Non-pigmented ciliary epithelial cell (primary cell): ENCODE measurements around the gene SPON1.
"Not testable (repeated sequence)": the region's sequence is repeated elsewhere in the genome, so short reads cannot be mapped to it uniquely, and the experiment has no call there.

Source experiments
- DNase-seq: peaks from one replicate; pipeline ENCODE4 v3.0.0-alpha.2; 2010; ENCODE audit warnings: low read depth

Gene SPON1

DNA sequence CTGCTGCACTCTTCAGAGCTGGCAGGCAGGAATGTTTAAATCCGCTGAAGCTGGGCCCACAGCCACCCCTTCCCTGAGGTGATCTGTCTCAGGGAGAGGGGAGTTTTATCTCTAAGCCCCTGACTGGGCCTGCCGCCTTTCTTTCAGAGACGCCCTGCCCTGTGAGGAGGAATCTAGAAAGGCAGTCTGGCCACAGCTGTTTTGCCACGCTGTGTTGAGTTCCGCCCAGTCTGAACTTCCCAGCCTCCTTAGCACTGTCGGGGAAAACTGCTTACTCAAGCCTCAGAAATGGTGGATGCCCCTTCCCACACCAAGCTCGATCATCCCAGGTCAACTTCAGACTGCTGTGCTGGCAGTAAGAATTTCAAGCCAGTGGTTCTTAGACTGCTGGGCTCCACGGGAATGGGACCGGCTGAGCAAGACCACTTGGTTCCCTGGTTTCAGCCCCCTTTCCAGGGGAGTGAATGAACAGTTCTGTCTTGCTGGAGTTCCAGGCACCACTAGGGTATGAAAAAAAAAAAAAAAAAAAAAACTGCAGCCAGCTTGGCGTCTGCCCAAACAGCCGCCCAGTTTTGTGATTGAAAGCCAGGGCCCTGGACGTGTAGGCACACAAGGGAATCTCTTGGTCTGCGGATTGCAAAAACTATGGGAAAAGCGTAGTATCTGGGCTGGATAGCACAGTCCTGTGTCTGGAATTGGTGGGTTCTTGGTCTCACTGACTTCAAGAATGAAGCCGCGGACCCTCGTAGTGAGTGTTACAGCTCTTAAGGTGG lies 127.4 kb downstream of the SPON1 start:
- DNase-seq, result no peak

- not testable (repeated sequence) for DNase-seq
Measured at GRCh38 chr11:14090631-14091030, 128.1 kb downstream of the SPON1 start.

GRCh38 chr11:14093065-14093464 lies 130.5 kb downstream of the SPON1 start:
- no peak for DNase-seq

GRCh38 chr11:14094481-14095037 lies 132.0 kb downstream of the SPON1 start:
- DNase-seq, result no peak

GRCh38 chr11:14095882-14096281 lies 133.4 kb downstream of the SPON1 start:
- no peak for DNase-seq

- DNase-seq, result no peak
Measured at GRCh38 chr11:14096606-14097005, 134.1 kb downstream of the SPON1 start.

DNA sequence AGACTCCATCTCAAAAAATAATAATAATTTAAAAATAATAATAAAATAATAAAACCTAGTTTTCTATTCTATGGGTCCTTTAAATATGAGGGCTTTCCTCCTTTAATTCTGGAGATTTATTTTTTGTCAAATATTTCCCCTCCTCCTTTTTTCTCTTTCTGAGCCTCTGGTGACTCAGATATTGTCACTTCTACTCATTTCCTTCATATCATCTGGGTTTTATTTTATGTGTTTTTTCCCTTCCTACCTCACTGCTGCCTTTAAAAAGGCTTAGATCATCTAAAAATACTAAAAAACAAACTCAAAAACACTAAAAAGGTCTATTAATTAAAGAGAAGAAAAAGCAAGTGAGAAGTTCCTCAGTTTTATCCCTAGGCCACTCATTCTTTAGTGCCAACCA lies 138.9 kb downstream of the SPON1 start:
- DNase-seq, result no peak

GRCh38 chr11:14102766-14103165 lies 140.2 kb downstream of the SPON1 start:
- DNase-seq, result no peak

- DNase-seq, result no peak
Measured at GRCh38 chr11:14105446-14105845, 142.9 kb downstream of the SPON1 start.

DNA sequence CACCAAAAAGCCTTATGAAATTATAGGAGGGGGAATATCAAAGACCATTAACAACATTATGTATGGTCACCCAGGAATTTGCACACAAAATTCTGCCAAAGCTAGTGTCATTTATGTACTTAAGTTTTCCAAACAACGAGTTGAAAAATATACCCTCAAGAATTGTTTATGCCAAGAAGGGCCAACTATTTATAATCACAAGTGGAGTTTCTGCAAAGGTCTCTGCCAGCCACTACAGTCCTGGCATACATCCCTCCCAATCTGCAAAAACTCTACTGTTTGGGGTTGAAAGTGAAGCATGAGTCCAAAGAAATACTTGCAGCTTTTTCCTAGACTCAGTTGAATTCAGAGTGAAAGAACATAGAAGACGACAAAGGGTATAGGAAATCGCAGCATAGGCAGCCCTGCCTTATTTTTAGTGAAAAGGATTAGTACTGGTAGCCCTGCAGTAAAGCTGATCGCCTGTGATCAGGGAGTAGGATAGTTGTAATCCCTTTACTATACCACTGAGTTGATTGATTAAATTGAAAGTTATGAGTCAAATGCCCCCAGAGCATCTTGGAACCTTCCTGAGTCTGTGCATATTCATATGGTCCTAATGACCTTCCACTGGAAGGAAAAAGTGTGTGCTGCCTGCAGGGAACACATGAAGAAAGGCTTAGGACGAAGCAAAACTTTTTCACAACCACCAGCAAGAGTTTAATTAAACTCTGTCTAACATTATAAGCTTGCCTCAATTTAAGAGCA lies 144.0 kb downstream of the SPON1 start:
- DNase-seq, result no peak

DNA sequence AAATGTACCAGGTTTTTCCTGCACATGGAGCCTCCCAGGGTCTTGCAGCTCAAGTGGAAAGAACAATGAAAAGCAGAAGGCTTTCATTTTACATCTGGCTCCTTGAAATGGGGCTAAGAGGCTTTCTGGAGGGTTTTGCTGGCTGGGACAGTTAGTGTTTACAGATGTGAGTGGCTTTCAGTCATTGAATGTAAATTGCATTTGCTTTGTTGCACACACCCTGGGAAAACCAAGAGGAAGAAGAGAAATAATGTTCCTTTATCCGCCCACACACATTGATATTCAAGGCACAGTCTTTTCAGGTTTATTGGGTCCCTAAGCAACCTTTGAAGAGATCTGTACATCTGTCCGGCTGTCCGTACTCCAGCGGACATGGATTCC lies 144.5 kb downstream of the SPON1 start:
- DNase-seq, result no peak

DNA sequence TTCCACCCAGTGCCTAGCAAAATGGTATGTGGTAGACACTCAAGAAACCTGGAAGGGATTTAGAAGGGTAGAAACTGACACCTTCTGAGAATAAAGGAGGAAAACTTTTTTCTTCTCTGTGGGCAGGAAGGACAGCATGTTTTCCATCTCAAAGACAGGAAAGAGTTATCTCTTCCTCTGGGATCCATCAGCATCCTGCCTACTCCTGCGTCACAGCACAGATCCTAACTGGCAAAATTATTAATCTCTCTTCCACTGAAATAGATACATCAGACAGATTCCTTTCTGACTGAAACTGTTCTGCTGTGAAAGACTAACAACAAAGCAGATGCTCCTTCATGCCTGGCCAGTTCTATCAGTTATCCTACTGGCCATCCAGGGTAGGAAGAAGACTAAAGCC lies 147.2 kb downstream of the SPON1 start:
- no peak for DNase-seq

- no peak for DNase-seq
Measured at GRCh38 chr11:14110629-14111028, 148.1 kb downstream of the SPON1 start.

- DNase-seq, result no peak
Measured at GRCh38 chr11:14111496-14111895, 149.0 kb downstream of the SPON1 start.

- no peak for DNase-seq
Measured at GRCh38 chr11:14112721-14113120, 150.2 kb downstream of the SPON1 start.

DNA sequence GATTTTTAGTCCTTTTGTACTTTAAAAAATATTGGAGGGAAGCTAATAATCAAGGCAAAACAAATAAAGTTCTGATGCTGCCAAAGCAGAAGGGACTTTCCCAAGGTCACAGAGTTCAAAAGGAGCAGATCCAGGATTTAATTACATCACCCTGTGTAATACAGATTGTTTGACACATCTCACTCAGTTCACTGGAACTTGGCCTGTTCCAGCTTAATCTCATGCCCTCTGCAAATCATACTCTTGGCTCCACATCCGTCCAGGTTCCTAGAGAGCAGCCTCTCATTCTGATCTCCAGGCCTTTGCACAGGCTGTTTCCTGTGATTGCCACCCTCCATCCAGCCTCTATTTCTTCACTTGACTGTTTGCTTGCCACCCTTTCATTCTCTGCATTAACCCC lies 151.7 kb downstream of the SPON1 start:
- DNase-seq, result no peak

DNA sequence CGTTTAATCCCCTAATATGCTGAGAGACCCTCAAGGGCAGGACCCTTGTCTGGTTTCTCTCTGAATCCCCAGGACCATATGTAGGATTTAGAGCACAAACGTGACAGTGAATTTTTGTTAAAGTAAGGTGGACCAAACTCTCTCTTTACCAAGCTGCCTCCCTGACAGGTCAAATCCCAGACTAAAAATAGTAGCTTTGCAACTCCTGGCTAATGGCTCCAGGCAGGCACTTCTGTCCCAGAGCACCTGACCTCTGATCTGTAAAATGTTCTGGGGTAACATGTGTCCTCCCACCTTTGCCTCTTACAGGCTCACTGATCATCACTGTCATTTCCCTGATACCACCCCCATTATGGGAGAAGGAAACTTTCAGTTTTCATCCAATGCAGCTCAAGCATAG lies 152.3 kb downstream of the SPON1 start:
- DNase-seq, result no peak

GRCh38 chr11:14117632-14118031 lies 155.1 kb downstream of the SPON1 start:
- no peak for DNase-seq

- no peak for DNase-seq
Measured at GRCh38 chr11:14118072-14118471, 155.5 kb downstream of the SPON1 start.

DNA sequence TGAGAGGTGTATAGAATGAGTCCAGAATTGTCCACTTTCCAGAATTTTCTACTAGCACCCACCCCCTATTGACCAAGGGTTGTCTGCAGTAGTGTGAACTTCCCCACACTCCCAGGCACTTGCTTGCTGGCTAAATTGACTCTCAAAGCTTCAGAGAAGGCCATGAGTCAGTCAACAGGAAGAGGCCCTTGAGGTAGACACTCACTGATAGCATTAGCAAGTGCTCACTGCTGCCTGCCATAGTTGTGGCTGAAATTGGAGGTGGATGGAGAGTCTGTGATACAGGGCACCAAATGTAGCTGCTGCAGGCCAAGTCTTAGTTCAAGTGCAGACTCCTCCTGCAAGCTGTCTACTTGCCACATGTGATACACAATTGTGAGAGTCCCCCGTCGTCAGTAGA lies 156.8 kb downstream of the SPON1 start:
- no peak for DNase-seq

DNA sequence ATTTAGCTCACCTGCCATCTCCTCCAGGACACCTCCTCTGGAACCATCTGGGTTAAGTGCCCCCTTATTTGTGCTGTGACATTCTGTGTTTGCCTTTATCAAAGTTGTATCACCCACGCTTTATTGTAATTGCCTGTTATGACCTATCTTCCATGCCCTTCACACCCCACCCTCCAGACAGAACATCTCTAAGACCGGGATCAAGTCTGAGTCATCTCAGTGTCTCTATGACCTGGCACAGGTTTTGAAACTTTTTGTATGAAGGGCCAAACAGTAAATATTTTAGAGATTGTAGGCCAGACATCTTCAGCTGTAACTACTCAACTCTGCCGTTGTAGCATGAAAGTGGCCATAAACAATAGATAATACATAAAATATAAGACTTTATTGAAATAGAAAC lies 161.8 kb downstream of the SPON1 start:
- DNase-seq, result no peak

DNA sequence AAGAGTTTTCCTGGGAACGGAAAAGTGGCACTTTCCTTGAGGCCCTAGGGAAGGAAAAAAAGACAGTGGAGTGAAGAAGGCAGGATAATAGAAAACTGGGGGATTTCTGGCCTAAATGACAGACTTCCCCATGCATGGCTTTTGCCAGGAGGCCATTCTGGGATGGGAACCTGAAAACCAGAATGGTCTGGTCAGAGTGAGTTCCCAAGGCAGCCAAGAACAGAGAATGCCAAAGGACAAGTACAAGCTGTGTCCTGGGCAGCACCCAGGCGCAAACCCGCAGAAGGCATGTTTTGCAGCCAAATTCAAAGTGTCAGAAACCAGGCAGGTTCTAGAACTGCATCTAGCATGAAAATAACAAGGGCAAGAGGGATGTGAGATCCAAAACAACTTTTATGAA lies 162.4 kb downstream of the SPON1 start:
- no peak for DNase-seq

DNA sequence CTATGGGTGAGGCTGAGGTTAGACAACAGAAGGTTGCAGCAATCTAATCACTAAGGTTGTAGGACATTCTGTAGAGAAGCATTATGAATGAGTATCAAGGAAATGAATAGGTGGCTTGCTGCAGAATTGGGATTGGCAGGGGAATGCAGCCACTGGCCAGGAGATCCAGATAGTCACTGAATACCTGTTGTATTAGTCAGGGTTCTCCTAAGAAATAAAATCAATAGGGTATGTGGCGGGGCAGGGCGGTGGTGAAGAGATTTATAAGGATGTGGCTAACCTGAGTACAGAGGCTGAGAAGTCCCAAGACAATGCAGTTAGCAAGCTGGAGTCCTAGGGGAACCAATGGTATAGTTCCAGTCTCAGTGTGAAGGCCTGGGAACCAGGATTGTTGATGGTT lies 163.0 kb downstream of the SPON1 start:
- DNase-seq, result no peak
